Suprapubic skin (tissue), 4 donors: ENCODE data around the gene ANXA4. TPM values are rescaled to one million over a fixed set of nuclear protein-coding genes. Genes with fewer than 3 reads are reported as not detected.
A peak's percentile ranks its signal among the peaks of the same experiment; 100 is the strongest.

Experiments
- DNase-seq, 2 donors: peaks; one replicate each; pipeline ENCODE4 v3.0.0-alpha.2; 2019; ENCODE audit warnings: low spot score in 2 of 2
- H3K27ac ChIP-seq: fragments of 200-600 bp; sonication (generic); one replicate; pipeline ENCODE4 v1.5.1; 2019
- H3K27me3 ChIP-seq: fragments of 200-600 bp; sonication (generic); one replicate; pipeline ENCODE4 v1.5.1; 2019
- H3K36me3 ChIP-seq: fragments of 200-600 bp; sonication (generic); one replicate; pipeline ENCODE4 v1.5.1; 2019
- H3K4me1 ChIP-seq: fragments of 200-600 bp; sonication (generic); one replicate; pipeline ENCODE4 v1.5.1; 2019
- H3K4me3 ChIP-seq: fragments of 200-600 bp; sonication (generic); one replicate; pipeline ENCODE4 v1.5.1; 2019; ENCODE audit warnings: mild to moderate bottlenecking
- H3K9me3 ChIP-seq: fragments of 200-600 bp; sonication (generic); one replicate; pipeline ENCODE4 v1.5.1; 2019
- CTCF ChIP-seq, 2 donors: fragments of 200-600 bp in 1 of 2; fragments of 450-650 bp in 1 of 2; sonication (generic) in 1 of 2; IDR thresholded peaks; one replicate each; pipeline ENCODE4 v1.5.1; 2016 to 2019; ENCODE audit warnings: antibody characterized with exemption in 2 of 2, mild to moderate bottlenecking in 1 of 2, moderate library complexity in 1 of 2
- EP300 ChIP-seq: sonication (generic); formaldehyde crosslinking; IDR thresholded peaks from one replicate; pipeline ENCODE4 v1.6.1; 2017; ENCODE audit warnings: antibody characterized with exemption
- POLR2A ChIP-seq, 2 donors: fragments of 450-650 bp; IDR thresholded peaks; one replicate each; pipeline ENCODE4 v1.6.1; 2017; ENCODE audit warnings: antibody characterized with exemption in 2 of 2, mild to moderate bottlenecking in 2 of 2, moderate library complexity in 2 of 2
- POLR2AphosphoS5 ChIP-seq, 3 donors: sonication (generic); formaldehyde crosslinking; IDR thresholded peaks; one replicate each; pipeline ENCODE4 v1.6.1; 2017; ENCODE audit warnings: antibody characterized with exemption in 3 of 3
- WGBS: methylation state at CpG from one replicate; pipeline ENCODE4 v1.1.5; 2018; 5-methylcytosine and 5-hydroxymethylcytosine counted together
- total RNA-seq, 4 donors: library from RNA; depleted of rRNA; stranded (reverse); fragments of >200 nt; gene quantifications; one replicate each; pipeline ENCODE4 v1.1.0, GENCODE V29; 2016

ANXA4 gene
- total RNA-seq, 4 donors from 2014 or later, result 58.1 to 91.6 (median 85.8) TPM

GRCh38 chr2:69817729-69818501 is 76.0 kb downstream of the ANXA4 start:
- Histone ChIP-seq H3K9me3 (no peaks in the 10 kb centered on the region), H3K27ac (peak overlapping the region; percentile 25), H3K4me1 (peaks cover 9% of the 10 kb centered on the region), H3K27me3 (no peaks in the 10 kb centered on the region), H3K36me3 (peaks cover 55% of the 10 kb centered on the region), H3K4me3 (no peak overlapping the region)
- DNase-seq, result no peak
- no peak for TF ChIP-seq POLR2AphosphoS5 (IDR thresholded peaks at IDR 0.05)
- TF ChIP-seq POLR2A (IDR thresholded peaks at IDR 0.05), result no peak
- TF ChIP-seq CTCF (IDR thresholded peaks at IDR 0.05), result no peak
- TF ChIP-seq EP300, result no peak
- 77% methylated on average over 4 of the region's 4 CpGs for WGBS

GRCh38 chr2:69827796-69828540 is 86.0 kb downstream of the ANXA4 start:
- no peak overlapping the region for H3K27ac ChIP-seq
- no peak for DNase-seq
- WGBS, result 77% methylated on average over 9 of the region's 9 CpGs
- peaks cover 35% of the 10 kb centered on the region for H3K4me1 ChIP-seq
- peaks cover 6% of the 10 kb centered on the region for H3K36me3 ChIP-seq
- no peaks in the 10 kb centered on the region for H3K9me3 ChIP-seq
- TF ChIP-seq POLR2A (IDR thresholded peaks at IDR 0.05) (no peak), EP300 (no peak), CTCF (IDR thresholded peaks at IDR 0.05) (no peak), POLR2AphosphoS5 (IDR thresholded peaks at IDR 0.05) (no peak)
- H3K27me3 ChIP-seq, result no peaks in the 10 kb centered on the region
- no peak overlapping the region for H3K4me3 ChIP-seq

GRCh38 chr2:69828938-69829255 is 87.0 kb downstream of the ANXA4 start:
- no peak for DNase-seq
- H3K27ac ChIP-seq, result peak overlapping the region; percentile 97
- peak overlapping the region; percentile 99 for H3K4me3 ChIP-seq
- H3K4me1 ChIP-seq, result peaks cover 37% of the 10 kb centered on the region
- WGBS, result 14% methylated on average over 7 of the region's 7 CpGs
- TF ChIP-seq CTCF (IDR thresholded peaks at IDR 0.05), result no peak
- TF ChIP-seq EP300, result no peak
- TF ChIP-seq POLR2AphosphoS5 (IDR thresholded peaks at IDR 0.05), result no peak
- TF ChIP-seq POLR2A (IDR thresholded peaks at IDR 0.05), result no peak
- peaks cover 4% of the 10 kb centered on the region for H3K36me3 ChIP-seq
- H3K9me3 ChIP-seq, result no peaks in the 10 kb centered on the region
- no peaks in the 10 kb centered on the region for H3K27me3 ChIP-seq

GRCh38 chr2:69829256-69830044 is 87.5 kb downstream of the ANXA4 start, which contains the start of gene GMCL1:
TSS of gene GMCL1 (plus strand) at chr2:69829660. CDS start at chr2:69829893, 233 bp downstream.
- H3K4me3 ChIP-seq, result peak within 1 kb of the TSS; percentile 99
- H3K27me3 ChIP-seq, result no peaks in the 10 kb centered on the region
- no peaks in the 10 kb centered on the region for H3K9me3 ChIP-seq
- H3K4me1 ChIP-seq, result peaks cover 37% of the 10 kb centered on the region
- peak; percentile 98 for DNase-seq
- TF ChIP-seq EP300 (no peak), POLR2A (IDR thresholded peaks at IDR 0.05) (peak in 1 of 2 donors; percentile 80), POLR2AphosphoS5 (IDR thresholded peaks at IDR 0.05) (peak; percentile 47 to 79 (median 50)), CTCF (IDR thresholded peaks at IDR 0.05) (no peak)
- under 1% methylated on average over 45 of the region's 74 CpGs for WGBS
- H3K36me3 ChIP-seq, result no peaks in the 10 kb centered on the region
- peak within 1 kb of the TSS; percentile 97 for H3K27ac ChIP-seq
